ENCODE data around the gene HDHD5.

HDHD5 gene

DNA sequence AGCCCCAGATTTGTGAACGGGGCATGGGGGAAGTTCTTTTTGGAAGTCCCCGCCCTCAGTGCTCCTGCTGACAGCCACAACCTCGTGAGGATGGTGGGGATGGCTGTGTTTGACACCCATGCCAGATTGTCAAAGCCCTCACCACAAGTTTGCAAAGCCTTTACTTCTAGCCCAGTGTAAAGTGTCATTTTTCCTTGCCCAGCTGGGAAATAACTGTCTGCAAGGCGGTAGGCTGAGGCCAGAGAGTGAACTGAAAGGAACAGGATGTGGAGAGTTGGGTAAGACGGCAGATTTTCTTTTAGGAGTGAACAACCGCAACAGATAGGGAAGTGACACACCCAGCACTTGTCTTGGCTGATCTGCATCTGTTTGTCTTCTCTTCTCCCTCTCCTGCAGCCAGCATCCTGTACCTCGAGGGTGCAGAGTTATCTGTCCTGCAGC lies 60.7 kb downstream of the HDHD5 start:
- H3K27ac ChIP-seq (ENCODE audit: low read length) = no peak overlapping the region
- no peak overlapping the region for H3K4me2 ChIP-seq (ENCODE audit: low read length)
- H3K27me3 ChIP-seq (ENCODE audit: low read depth, low read length) = no peaks in the 10 kb centered on the region
- peaks cover 38% of the 10 kb centered on the region for H3K36me3 ChIP-seq (replicated peaks; ENCODE audit: low read depth, low read length)
- TF ChIP-seq, protein P1, sequence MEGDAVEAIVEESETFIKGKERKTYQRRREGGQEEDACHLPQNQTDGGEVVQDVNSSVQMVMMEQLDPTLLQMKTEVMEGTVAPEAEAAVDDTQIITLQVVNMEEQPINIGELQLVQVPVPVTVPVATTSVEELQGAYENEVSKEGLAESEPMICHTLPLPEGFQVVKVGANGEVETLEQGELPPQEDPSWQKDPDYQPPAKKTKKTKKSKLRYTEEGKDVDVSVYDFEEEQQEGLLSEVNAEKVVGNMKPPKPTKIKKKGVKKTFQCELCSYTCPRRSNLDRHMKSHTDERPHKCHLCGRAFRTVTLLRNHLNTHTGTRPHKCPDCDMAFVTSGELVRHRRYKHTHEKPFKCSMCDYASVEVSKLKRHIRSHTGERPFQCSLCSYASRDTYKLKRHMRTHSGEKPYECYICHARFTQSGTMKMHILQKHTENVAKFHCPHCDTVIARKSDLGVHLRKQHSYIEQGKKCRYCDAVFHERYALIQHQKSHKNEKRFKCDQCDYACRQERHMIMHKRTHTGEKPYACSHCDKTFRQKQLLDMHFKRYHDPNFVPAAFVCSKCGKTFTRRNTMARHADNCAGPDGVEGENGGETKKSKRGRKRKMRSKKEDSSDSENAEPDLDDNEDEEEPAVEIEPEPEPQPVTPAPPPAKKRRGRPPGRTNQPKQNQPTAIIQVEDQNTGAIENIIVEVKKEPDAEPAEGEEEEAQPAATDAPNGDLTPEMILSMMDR (IDR thresholded peaks at IDR 0.05; ENCODE audit: low read depth, low read length) = no peak
- no peak for TF ChIP-seq EZH2phosphoT487 (IDR thresholded peaks at IDR 0.05; ENCODE audit: low read depth)
- peaks cover 13% of the 10 kb centered on the region; the same call in 1 of the 2 replicates for H3K4me1 ChIP-seq (ENCODE audit: low read length)
- no peaks in the 10 kb centered on the region for H3K79me2 ChIP-seq (ENCODE audit: low read length)
- no peak overlapping the region for H2AFZ ChIP-seq (ENCODE audit: low read depth, low read length)
- H3K9ac ChIP-seq (ENCODE audit: low read length) = no peak overlapping the region
- peaks cover 25% of the 10 kb centered on the region; the same call in 1 of the 2 replicates for H4K20me1 ChIP-seq (ENCODE audit: insufficient read depth, low read length)
- H3K4me3 ChIP-seq (ENCODE audit: low read length) = no peak overlapping the region
- no peaks in the 10 kb centered on the region for H3K9me3 ChIP-seq (ENCODE audit: insufficient read depth, low read length)

DNA sequence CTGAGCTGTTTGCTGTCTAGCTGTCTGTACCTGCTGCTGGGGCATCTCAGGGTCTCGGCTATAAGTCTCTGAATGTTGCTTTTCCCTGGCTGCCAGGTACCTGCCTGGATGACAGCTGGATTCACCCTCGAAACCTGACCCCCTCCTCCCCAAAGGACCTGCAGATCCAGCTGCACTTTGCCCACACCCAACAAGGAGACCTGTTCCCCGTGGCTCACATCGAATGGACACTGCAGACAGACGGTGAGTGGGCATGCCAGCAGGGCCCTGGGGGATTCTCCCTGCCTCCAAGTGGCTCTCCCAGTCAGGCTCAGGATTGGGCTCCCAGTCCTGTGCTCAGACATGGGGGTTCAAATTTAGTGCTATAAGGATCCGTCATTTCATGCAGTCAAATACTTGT lies 61.4 kb downstream of the HDHD5 start:
- Histone ChIP-seq H3K4me3 (ENCODE audit: low read length) (no peak overlapping the region), H3K9ac (ENCODE audit: low read length) (no peak overlapping the region), H3K4me1 (ENCODE audit: low read length) (peaks cover 13% of the 10 kb centered on the region; the same call in 1 of the 2 replicates), H3K36me3 (replicated peaks; ENCODE audit: low read depth, low read length) (peaks cover 34% of the 10 kb centered on the region), H3K79me2 (ENCODE audit: low read length) (no peaks in the 10 kb centered on the region), H3K4me2 (ENCODE audit: low read length) (no peak overlapping the region), H3K9me3 (ENCODE audit: insufficient read depth, low read length) (no peaks in the 10 kb centered on the region), H4K20me1 (ENCODE audit: insufficient read depth, low read length) (peaks cover 28% of the 10 kb centered on the region; the same call in 1 of the 2 replicates), H2AFZ (ENCODE audit: low read depth, low read length) (no peak overlapping the region), H3K27me3 (ENCODE audit: low read depth, low read length) (no peaks in the 10 kb centered on the region), H3K27ac (ENCODE audit: low read length) (no peak overlapping the region)
- no peak for TF ChIP-seq EZH2phosphoT487 (IDR thresholded peaks at IDR 0.05; ENCODE audit: low read depth)
- TF ChIP-seq, protein P1 (IDR thresholded peaks at IDR 0.05; ENCODE audit: low read depth, low read length) = no peak

DNA sequence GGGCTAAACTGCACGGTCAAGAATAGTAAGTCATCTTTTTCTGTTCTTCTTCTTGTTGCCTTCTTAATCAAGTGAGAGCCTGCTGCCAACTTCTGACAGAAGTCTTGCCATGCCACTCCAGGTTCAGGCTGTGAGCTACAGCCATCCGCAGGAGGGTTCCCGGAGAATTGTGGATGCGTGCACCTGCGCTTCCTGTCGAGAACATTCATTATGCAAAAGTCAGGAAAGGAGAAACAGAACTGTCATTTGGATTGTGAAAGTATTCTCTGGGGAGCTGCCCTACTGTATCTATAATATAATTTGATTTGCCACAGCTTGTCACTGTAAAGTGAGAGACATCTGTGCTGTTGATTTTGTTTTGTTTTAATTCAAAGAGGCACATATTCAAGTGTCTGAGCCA lies 62.0 kb downstream of the HDHD5 start:
- H3K9ac ChIP-seq (ENCODE audit: low read length) = no peak overlapping the region
- H3K4me2 ChIP-seq (ENCODE audit: low read length) = no peak overlapping the region
- H3K9me3 ChIP-seq (ENCODE audit: insufficient read depth, low read length) = no peaks in the 10 kb centered on the region
- H3K79me2 ChIP-seq (ENCODE audit: low read length) = no peaks in the 10 kb centered on the region
- H3K27ac ChIP-seq (ENCODE audit: low read length) = no peak overlapping the region
- peaks cover 13% of the 10 kb centered on the region; the same call in 1 of the 2 replicates for H3K4me1 ChIP-seq (ENCODE audit: low read length)
- no peak for TF ChIP-seq EZH2phosphoT487 (IDR thresholded peaks at IDR 0.05; ENCODE audit: low read depth)
- TF ChIP-seq, protein P1 (IDR thresholded peaks at IDR 0.05; ENCODE audit: low read depth, low read length) = no peak
- H3K27me3 ChIP-seq (ENCODE audit: low read depth, low read length) = no peaks in the 10 kb centered on the region
- H4K20me1 ChIP-seq (ENCODE audit: insufficient read depth, low read length) = peaks cover 30% of the 10 kb centered on the region; the same call in 1 of the 2 replicates
- H2AFZ ChIP-seq (ENCODE audit: low read depth, low read length) = no peak overlapping the region
- H3K36me3 ChIP-seq (replicated peaks; ENCODE audit: low read depth, low read length) = peaks cover 30% of the 10 kb centered on the region
- H3K4me3 ChIP-seq (ENCODE audit: low read length) = no peak overlapping the region

DNA sequence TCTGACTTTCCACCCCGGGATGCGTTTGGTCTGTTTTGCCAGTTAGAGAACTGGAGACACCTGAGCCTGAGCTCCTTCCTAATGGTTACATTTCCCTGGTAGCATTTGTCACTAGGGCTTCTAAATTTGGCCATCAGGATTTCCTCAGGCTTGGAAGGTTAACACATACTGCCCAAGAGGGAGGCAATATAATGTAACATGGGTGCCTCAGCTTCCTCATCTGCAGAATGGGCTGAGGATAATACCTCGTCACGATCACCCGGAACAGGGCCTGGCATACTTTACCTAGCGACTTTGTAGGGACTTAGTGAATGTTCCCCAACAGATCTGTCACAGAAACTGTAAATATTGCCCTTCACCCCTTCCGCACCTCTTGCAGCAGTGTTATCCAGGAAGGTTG lies 63.0 kb downstream of the HDHD5 start:
- H3K79me2 ChIP-seq (ENCODE audit: low read length) = no peaks in the 10 kb centered on the region
- H4K20me1 ChIP-seq (ENCODE audit: insufficient read depth, low read length) = peaks cover 30% of the 10 kb centered on the region; the same call in 1 of the 2 replicates
- no peaks in the 10 kb centered on the region for H3K9me3 ChIP-seq (ENCODE audit: insufficient read depth, low read length)
- no peak overlapping the region for H3K4me2 ChIP-seq (ENCODE audit: low read length)
- H3K27me3 ChIP-seq (ENCODE audit: low read depth, low read length) = no peaks in the 10 kb centered on the region
- peaks cover 23% of the 10 kb centered on the region for H3K36me3 ChIP-seq (replicated peaks; ENCODE audit: low read depth, low read length)
- H2AFZ ChIP-seq (ENCODE audit: low read depth, low read length) = no peak overlapping the region
- H3K4me1 ChIP-seq (ENCODE audit: low read length) = peaks cover 13% of the 10 kb centered on the region; the same call in 1 of the 2 replicates
- H3K27ac ChIP-seq (ENCODE audit: low read length) = no peak overlapping the region
- TF ChIP-seq, protein P1 (IDR thresholded peaks at IDR 0.05; ENCODE audit: low read depth, low read length) = no peak
- TF ChIP-seq EZH2phosphoT487 (IDR thresholded peaks at IDR 0.05; ENCODE audit: low read depth) = no peak
- H3K9ac ChIP-seq (ENCODE audit: low read length) = no peak overlapping the region
- no peak overlapping the region for H3K4me3 ChIP-seq (ENCODE audit: low read length)
